Mucosa of descending colon (tissue), 3 donors: ENCODE results near the gene RPS6KA5. TPM values are rescaled to one million over a fixed set of nuclear protein-coding genes. Genes with fewer than 3 reads are reported as not detected.
A peak's percentile ranks its signal among the peaks of the same experiment; 100 is the strongest.
"Not testable (repeated sequence)": the region's sequence is repeated elsewhere in the genome, so short reads cannot be mapped to it uniquely, and the experiment has no call there.

Source experiments
- ATAC-seq: fragments of 200-7000 bp; cut with Tn5 transposase; one replicate; pipeline ENCODE4 v1.9.1; 2020; ENCODE audit warnings: mild to moderate bottlenecking, moderate library complexity
- DNase-seq, 3 donors: peaks; one replicate each; pipeline ENCODE4 v3.0.0-alpha.2; 2020
- H3K36me3 ChIP-seq: fragments of 200-600 bp; one replicate; pipeline ENCODE4 v1.8.0; 2021; ENCODE audit warnings: low read depth, mild to moderate bottlenecking
- H3K4me1 ChIP-seq: fragments of 200-600 bp; one replicate; pipeline ENCODE4 v1.8.0; 2021; ENCODE audit warnings: low read depth, mild to moderate bottlenecking
- H3K4me3 ChIP-seq: fragments of 200-600 bp; one replicate; pipeline ENCODE4 v1.8.0; 2021; ENCODE audit warnings: mild to moderate bottlenecking
- H3K9me3 ChIP-seq: fragments of 200-600 bp; one replicate; pipeline ENCODE4 v1.8.0; 2021; ENCODE audit warnings: mild to moderate bottlenecking
- CTCF ChIP-seq: fragments of 200-600 bp; IDR thresholded peaks from one replicate; pipeline ENCODE4 v1.8.0; 2022; ENCODE audit warnings: antibody characterized with exemption, mild to moderate bottlenecking
- intact Hi-C, 2 donors: fragments of 100-400 bp; cut with DNase I in 1 of 2; cut with micrococcal nuclease in 1 of 2; formaldehyde crosslinking; loops; one replicate each; pipeline versions ENCODE4 v1.11.0 to v1.11.1; 2022; cut with DNase I, micrococcal nuclease
- total RNA-seq, 3 donors: library from RNA; stranded (reverse); fragmentation: NEBNext Ultra II Directional in 2 of 3; extraction: Animal tissue kit (Norgen Biotek cat#: 25700) in 2 of 3; gene quantifications; one replicate each; pipeline versions ENCODE4 v1.2.1 to v1.2.4, GENCODE V29; 2021 to 2023
- donor health status: DM: no; HTN: no; CAD: no; lungs with moderate emphysema.
- donor health status: DM: no; HTN: no; CAD: no.
- donor health status: DM: no; HTN: yes; CAD: no.

The RPS6KA5 gene
- total RNA-seq, 3 donors from 2014 or later: 25.0 to 41.5 (median 27.2) TPM

- intact Hi-C loops: no loop called here
Measured at GRCh38 chr14:90858511-90858910, 201.9 kb downstream of the RPS6KA5 start.

GRCh38 chr14:90857866-90858265 lies 202.6 kb downstream of the RPS6KA5 start:
- no peak for TF ChIP-seq CTCF
- H3K4me1 ChIP-seq: no peaks in the 10 kb centered on the region
- no peaks in the 10 kb centered on the region for H3K9me3 ChIP-seq
- DNase-seq: no peak
- no peaks in the 10 kb centered on the region for H3K36me3 ChIP-seq
- no peak for ATAC-seq
- intact Hi-C loops: no loop called here
- H3K4me3 ChIP-seq: no peak overlapping the region

More at GRCh38 chr14:90858511-90858910, 201.9 kb downstream of the RPS6KA5 start:
- H3K4me1 ChIP-seq: no peaks in the 10 kb centered on the region
- TF ChIP-seq CTCF: no peak
- ATAC-seq (no peak), DNase-seq (no peak)
- no peaks in the 10 kb centered on the region for H3K36me3 ChIP-seq
- no peaks in the 10 kb centered on the region for H3K9me3 ChIP-seq
- no peak overlapping the region for H3K4me3 ChIP-seq

GRCh38 chr14:90856115-90856514 lies 204.3 kb downstream of the RPS6KA5 start:
- H3K36me3 ChIP-seq, H3K9me3 ChIP-seq, ATAC-seq, intact Hi-C loops, DNase-seq, H3K4me3 ChIP-seq, H3K4me1 ChIP-seq: not testable (repeated sequence)

GRCh38 chr14:90853116-90853515 lies 207.3 kb downstream of the RPS6KA5 start:
- Histone ChIP-seq H3K36me3 (no peaks in the 10 kb centered on the region), H3K4me3 (no peak overlapping the region), H3K4me1 (no peaks in the 10 kb centered on the region), H3K9me3 (no peaks in the 10 kb centered on the region)
- no peak for TF ChIP-seq CTCF
- intact Hi-C loops: no loop called here
- no peak for ATAC-seq
- DNase-seq: no peak

- no peaks in the 10 kb centered on the region for H3K36me3 ChIP-seq
- no peak for TF ChIP-seq CTCF
- no peaks in the 10 kb centered on the region for H3K9me3 ChIP-seq
- no peak for DNase-seq
- no peak for ATAC-seq
- no peak overlapping the region for H3K4me3 ChIP-seq
- H3K4me1 ChIP-seq: no peaks in the 10 kb centered on the region
- intact Hi-C loops: no loop called here
Measured at GRCh38 chr14:90851327-90852036, 209.0 kb downstream of the RPS6KA5 start.

- DNase-seq (no peak), ATAC-seq (peak; percentile 64)
- no peaks in the 10 kb centered on the region for H3K36me3 ChIP-seq
- H3K9me3 ChIP-seq: no peaks in the 10 kb centered on the region
- intact Hi-C loops: no loop called here
- TF ChIP-seq CTCF: no peak
- H3K4me3 ChIP-seq: no peak overlapping the region
- no peaks in the 10 kb centered on the region for H3K4me1 ChIP-seq
Measured at GRCh38 chr14:90850487-90850886, 210.0 kb downstream of the RPS6KA5 start.
